Left colon (tissue), 2 donors: Measurements from ENCODE around the gene C3orf70. TPM values are rescaled to one million over a fixed set of nuclear protein-coding genes. Genes with fewer than 3 reads are reported as not detected.

Experiments used
- ATAC-seq: fragments of 200-7000 bp; cut with Tn5 transposase; one replicate; pipeline ENCODE4 v1.9.1; 2020; ENCODE audit warnings: mild to moderate bottlenecking, moderate library complexity
- DNase-seq, 2 donors: peaks; one replicate each; pipeline ENCODE4 v3.0.0-alpha.2; 2020
- intact Hi-C, 2 donors: fragments of 100-400 bp; cut with DNase I in 1 of 2; cut with micrococcal nuclease in 1 of 2; formaldehyde crosslinking; loops; one replicate each; pipeline versions ENCODE4 v1.11.2 to v1.14.0; 2022; cut with DNase I, micrococcal nuclease
- total RNA-seq, 2 donors: library from RNA; stranded (reverse); fragmentation: NEBNext Ultra II Directional; extraction: Animal tissue kit (Norgen Biotek cat#: 25700); gene quantifications; one replicate each; pipeline ENCODE4 v1.2.1, GENCODE V29; 2021
- donor health status: DM: no; HTN: no; CAD: no.
- donor health status: DM: yes; HTN: yes; CAD: no.

Gene C3orf70
- total RNA-seq, 2 donors from 2014 or later = 13.7 to 15.6 TPM

DNA sequence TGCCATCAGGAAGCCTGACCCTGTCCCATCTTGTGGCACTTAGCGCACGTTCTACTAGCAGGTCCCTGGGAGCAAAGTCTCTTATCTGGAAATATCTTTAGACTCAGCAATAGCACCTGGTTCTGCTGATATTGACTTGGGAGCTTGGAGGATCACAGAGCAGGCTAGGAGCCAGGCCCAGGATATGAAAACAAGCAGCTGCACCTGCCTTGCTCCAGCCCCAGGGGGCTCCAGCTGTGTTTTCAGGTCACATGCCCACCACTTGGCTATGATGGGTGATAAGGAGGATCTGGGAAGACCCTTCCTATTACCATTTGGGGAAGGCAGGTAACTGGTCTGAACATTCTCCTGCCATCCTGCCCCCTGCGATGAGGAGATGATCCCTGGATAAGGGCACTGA lies 87.8 kb downstream of the C3orf70 start:
- ATAC-seq (no peak), DNase-seq (no peak)
- intact Hi-C loops = no loop called here

DNA sequence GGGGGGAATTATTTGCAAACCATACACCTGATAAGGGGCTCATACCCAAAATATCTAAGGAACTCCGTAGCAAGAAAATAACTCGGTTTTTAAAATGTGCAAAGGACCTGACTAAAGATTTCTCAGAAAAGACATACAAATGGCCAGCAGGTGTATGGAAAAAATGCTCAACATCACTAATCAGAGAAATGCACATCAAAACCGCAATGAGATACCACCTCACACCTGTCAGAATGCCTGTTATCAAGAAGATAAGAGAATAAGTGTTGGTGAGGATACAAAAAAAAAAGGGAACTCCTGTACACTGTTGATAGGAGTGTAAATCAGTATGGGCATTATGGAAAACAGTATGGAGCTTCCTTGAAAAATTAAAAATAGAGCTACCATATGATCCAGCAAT lies 89.4 kb downstream of the C3orf70 start:
- intact Hi-C loops = no loop called here
- ATAC-seq (no peak), DNase-seq (no peak)

GRCh38 chr3:185062191-185062590 lies 90.7 kb downstream of the C3orf70 start:
- no peak for ATAC-seq
- intact Hi-C loops = no loop called here
- DNase-seq = no peak

- intact Hi-C loops = no loop called here
- DNase-seq = no peak
- ATAC-seq = no peak
Measured at GRCh38 chr3:185060655-185061054, 92.2 kb downstream of the C3orf70 start.

DNA sequence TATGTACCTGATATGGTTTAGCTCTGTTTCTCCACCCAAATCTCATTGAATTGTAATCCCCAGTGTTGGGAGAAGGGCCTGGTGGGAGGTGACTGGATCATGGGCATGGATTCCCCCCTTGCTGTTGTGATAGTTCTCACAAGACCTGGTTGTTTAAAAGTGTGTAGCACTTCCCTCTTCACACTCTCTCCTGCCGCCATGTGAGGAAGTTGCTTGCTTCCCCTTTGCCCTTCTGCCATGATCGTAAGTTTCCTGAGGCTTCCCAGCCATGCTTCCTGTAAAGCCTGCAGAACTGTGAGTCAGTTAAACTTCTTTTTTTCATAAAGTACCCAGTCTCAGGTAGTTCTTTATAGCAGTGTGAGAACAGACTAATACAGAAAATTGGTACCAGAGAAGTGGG lies 93.1 kb downstream of the C3orf70 start:
- no peak for ATAC-seq
- no peak for DNase-seq
- intact Hi-C loops = no loop called here

DNA sequence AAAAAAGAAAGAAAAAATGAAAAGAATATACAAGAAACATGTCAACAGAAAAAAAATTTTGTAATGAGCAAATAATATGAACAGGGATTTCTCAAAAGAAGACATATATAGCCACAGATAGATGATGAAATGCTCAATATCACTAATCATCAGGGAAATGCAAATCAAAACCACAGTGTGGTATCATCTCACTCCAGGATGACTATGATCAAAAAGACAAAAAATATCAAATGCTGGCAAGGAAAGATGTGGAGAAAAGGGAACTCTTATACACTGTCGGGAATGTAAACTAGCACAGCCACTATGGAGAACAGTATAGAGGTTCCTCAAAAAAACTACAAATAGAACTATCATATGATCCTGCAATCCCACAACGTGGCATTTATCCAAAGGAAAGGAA lies 94.1 kb downstream of the C3orf70 start:
- ATAC-seq = no peak
- no peak for DNase-seq
- intact Hi-C loops = no loop called here

DNA sequence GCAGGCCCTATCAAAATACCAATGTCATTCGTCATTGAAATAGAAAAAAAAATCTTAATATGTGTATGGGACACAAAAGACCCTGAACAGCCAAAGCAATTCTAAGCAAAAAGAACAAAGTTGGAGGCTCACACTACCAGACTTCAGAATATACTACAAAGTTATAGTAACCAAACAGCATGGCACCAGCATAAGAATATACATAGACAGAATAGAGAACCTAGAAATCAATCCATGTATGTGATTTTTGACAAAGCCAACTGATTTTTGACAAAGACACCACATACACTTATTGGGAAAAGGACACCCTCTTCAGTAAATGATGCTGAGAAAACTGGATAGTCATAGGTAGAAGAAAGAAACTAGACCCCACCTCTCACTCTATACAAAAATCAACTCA lies 95.0 kb downstream of the C3orf70 start:
- ATAC-seq (no peak), DNase-seq (no peak)
- intact Hi-C loops = no loop called here

DNA sequence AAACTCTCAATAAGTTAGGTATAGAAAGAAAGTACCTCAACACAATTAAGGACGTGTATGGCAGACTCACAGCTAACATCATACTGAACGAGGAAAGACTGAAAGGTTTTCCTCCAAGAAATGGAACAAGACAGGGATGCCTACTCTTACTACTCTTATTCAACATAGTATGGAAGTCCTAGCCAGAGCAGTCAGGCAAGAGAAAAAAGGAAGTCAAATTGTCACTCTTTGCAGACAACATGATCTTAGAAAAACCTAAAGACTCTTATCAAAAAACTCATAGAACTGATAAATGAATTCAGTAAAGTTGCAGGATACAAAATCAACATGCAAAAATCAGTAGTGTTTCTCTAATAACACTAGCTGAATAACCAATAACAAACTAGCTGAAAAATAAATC lies 96.0 kb downstream of the C3orf70 start:
- ATAC-seq (no peak), DNase-seq (no peak)
- intact Hi-C loops = no loop called here

DNA sequence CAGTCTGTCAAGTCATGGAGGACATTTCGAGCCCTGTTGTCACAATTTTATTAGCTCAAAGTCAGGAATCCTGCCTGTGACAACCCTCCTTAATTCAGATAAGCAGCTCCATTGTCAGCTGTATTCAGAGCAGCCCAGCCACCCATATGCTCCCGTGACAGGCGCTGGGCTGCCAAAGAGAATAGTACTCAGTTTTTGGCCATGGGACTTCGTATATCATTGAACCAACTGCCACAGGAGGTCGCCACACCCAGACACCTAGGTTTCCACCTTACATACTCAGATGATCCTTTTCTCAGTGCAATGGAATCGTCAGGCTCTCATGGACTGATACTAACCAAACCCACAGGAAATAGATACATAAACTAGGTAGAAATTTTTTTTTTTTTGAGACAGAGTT lies 100.2 kb downstream of the C3orf70 start:
- ATAC-seq (no peak), DNase-seq (no peak)
- intact Hi-C loops = no loop called here

DNA sequence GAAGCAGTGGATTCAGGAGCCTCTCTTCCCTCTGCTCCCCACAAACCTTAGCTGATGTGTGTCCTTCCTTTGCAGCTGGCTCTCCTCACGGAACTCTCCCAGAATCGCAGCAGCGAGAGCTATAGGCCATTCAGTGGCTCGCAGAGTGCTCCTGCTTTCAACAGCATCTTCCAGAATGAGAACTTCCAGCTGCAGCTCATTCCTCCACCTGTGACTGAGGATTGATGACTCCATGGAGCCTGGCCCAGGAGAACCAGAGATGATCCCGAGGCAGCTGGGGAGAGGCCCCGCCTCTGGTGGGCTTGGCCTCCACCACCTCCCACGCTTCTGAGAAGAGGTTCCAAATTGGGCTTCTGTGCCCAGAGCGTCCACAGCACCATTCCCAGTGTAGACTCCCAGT lies 101.1 kb downstream of the C3orf70 start:
- ATAC-seq = no peak
- DNase-seq = no peak
- intact Hi-C loops = no loop called here

DNA sequence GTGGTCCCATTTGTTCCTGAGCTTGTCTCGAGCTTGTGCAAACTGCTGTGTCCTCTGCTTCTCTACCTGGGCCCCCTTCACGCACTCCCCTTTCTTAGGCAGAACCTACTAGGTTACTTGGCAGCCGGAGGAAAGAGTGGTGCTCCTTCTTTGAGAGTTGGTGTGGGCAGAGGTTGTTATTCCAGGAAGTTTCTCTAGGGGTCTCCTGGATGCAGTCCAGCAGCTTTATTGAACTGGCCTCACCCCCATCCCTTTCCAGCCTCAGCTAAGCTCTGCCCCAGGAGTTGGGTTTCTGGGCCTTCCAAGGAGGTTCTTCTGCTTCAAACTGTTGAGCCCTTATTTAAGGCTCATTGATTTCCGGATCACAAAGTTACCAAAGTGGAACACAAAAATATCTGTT lies 103.2 kb downstream of the C3orf70 start:
- ATAC-seq (no peak), DNase-seq (no peak)
- intact Hi-C loops = no loop called here

GRCh38 chr3:185046603-185047002 lies 106.3 kb downstream of the C3orf70 start:
- intact Hi-C loops = no loop called here
- ATAC-seq = peak; percentile 80
- DNase-seq = peak in 1 of 2 donors; percentile 25

GRCh38 chr3:185046164-185046515 lies 106.7 kb downstream of the C3orf70 start:
- DNase-seq = no peak
- intact Hi-C loops = no loop called here
- peak; percentile 66 for ATAC-seq

- no peak for DNase-seq
- intact Hi-C loops = no loop called here
- ATAC-seq = no peak
Measured at GRCh38 chr3:185042312-185043050, 110.4 kb downstream of the C3orf70 start.

- DNase-seq (no peak), ATAC-seq (no peak)
- intact Hi-C loops = no loop called here
Measured at GRCh38 chr3:185041540-185041939, 111.3 kb downstream of the C3orf70 start.

GRCh38 chr3:185040425-185040824 lies 112.4 kb downstream of the C3orf70 start:
- ATAC-seq = no peak
- DNase-seq = no peak
- intact Hi-C loops = no loop called here

DNA sequence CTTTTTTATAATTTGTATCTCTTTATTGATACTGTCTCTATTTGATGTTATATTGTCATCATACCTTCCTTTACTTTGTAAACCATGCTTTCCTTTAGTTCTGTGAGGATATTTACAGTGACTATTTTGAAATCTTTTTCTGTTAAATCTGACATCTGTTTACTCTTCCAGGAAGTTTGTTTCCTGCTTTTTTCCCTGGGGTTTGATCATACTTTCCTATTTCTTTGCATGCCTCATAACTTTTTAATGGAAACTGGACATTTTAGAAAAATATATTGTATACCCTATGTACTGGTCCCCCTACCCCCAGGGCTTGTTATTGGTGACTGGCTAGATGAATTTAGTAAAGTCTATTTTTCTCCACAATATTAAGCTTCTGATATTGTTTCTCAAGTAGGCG lies 115.1 kb downstream of the C3orf70 start:
- no peak for DNase-seq
- intact Hi-C loops = no loop called here
- ATAC-seq = no peak

DNA sequence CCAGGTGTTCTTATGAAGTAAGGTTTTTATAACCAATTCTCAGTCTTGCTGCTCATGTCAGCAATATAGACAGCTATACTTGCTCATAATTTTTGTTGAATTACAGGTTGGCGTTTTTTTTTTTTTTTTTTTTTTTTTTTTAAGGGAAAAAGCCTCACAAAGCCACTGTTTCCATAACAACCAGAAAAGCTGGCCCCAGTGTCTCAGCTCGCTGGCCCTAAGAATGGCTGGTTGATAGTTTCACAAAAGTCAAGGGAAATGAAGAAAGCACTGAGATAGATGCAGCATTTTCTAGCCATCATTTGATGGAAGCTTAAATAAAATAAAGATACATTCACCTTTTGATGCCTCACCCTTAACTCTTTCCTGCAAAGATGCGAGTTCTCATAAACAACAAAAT lies 121.9 kb downstream of the C3orf70 start:
- intact Hi-C loops = no loop called here
- ATAC-seq (no peak), DNase-seq (no peak)

DNA sequence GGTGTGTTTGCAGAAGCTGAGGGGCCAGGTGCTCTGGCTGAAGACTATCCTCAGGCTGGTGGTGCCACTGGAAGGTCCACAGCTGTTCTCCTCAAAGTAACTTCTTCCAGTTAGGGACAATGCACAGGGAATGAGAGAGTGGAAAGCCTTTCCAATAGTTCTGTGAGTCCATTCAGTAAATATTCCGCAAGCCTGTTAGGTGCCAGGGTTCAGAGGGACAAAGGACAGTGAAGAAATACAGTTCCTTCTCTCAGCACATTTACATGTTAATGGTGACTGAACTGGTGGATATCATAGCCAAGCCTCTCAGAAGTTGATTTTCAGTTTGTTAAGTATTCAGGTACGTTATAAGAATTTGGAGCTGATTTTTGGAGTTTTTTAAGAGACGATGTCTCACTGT lies 122.5 kb downstream of the C3orf70 start:
- ATAC-seq = no peak
- intact Hi-C loops = no loop called here
- no peak for DNase-seq

DNA sequence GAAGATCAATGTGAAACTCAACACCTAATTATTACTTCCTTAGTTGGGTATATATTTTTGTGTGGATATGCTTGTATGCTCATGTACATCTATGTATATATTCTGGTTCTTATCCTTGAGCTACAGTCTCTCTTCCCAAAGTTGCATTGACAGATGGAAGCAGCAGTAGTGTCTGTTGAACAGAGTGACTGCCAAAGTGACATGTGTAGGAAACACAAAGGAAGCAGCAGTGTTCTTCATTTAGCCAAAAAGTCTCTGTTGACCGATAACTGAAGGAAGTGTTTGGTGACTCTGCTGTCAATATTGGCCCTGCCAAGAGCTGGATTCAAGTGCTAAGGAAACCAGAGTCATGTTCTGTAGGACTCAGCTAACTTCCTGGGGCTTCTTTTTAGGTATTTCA lies 123.8 kb downstream of the C3orf70 start:
- no peak for DNase-seq
- intact Hi-C loops = no loop called here
- no peak for ATAC-seq

DNA sequence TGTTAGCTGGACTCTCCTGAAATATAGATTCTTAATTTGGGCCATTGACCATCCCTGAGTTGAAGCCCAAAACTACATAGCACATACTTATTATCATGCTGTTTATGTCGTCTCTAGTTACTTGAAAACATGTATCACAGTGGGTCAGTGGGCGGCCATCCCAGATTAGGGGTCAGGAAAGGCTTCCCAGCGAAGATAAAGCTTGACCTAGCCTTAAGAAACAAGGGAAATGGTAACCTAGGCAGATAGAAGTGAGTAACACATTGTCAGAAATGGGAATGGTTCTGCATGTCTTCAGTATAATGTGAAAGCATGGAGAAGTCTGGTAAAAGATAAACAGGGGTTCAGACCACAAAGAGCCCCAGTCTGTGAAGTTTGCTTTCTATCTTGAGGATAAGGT lies 124.7 kb downstream of the C3orf70 start:
- no peak for DNase-seq
- intact Hi-C loops = no loop called here
- no peak for ATAC-seq
